ENCODE measurements around the gene ANKRD55.
"Not testable (repeated sequence)": the region's sequence is repeated elsewhere in the genome, so short reads cannot be mapped to it uniquely, and the experiment has no call there.

Gene ANKRD55

GRCh38 chr5:56142614-56143372 lies 90.3 kb downstream of the ANKRD55 start:
- no peak for FAIRE-seq

GRCh38 chr5:56142233-56142613 lies 90.9 kb downstream of the ANKRD55 start:
- FAIRE-seq, result no peak

- FAIRE-seq, result no peak
These were observed 93.1 kb downstream of the ANKRD55 start for GRCh38 chr5:56140073-56140472.

- FAIRE-seq, result no peak
These were observed 102.5 kb downstream of the ANKRD55 start for GRCh38 chr5:56130664-56131063.

GRCh38 chr5:56129288-56129687 lies 103.8 kb downstream of the ANKRD55 start:
- FAIRE-seq, result no peak

GRCh38 chr5:56128113-56128512 lies 105.0 kb downstream of the ANKRD55 start:
- FAIRE-seq, result no peak

GRCh38 chr5:56126487-56127179 lies 106.5 kb downstream of the ANKRD55 start:
- no peak for FAIRE-seq

- FAIRE-seq, result no peak
These were observed 109.4 kb downstream of the ANKRD55 start for GRCh38 chr5:56123531-56124243.

- not testable (repeated sequence) for FAIRE-seq
These were observed 110.7 kb downstream of the ANKRD55 start for GRCh38 chr5:56122360-56122985.

- FAIRE-seq, result no peak
These were observed 114.1 kb downstream of the ANKRD55 start for GRCh38 chr5:56119050-56119449.

GRCh38 chr5:56116599-56117141 lies 116.5 kb downstream of the ANKRD55 start:
- FAIRE-seq, result no peak

GRCh38 chr5:56115589-56115988 lies 117.5 kb downstream of the ANKRD55 start:
- no peak for FAIRE-seq

GRCh38 chr5:56112526-56113121 lies 120.5 kb downstream of the ANKRD55 start:
- no peak for FAIRE-seq

- FAIRE-seq, result no peak
These were observed 121.7 kb downstream of the ANKRD55 start for GRCh38 chr5:56111404-56111781.

GRCh38 chr5:56110646-56111403 lies 122.3 kb downstream of the ANKRD55 start:
- no peak for FAIRE-seq

- no peak for FAIRE-seq
These were observed 124.9 kb downstream of the ANKRD55 start for GRCh38 chr5:56108246-56108645.

GRCh38 chr5:56106837-56107236 lies 126.3 kb downstream of the ANKRD55 start:
- FAIRE-seq, result no peak

- FAIRE-seq, result no peak
These were observed 127.4 kb downstream of the ANKRD55 start for GRCh38 chr5:56105511-56106291.

- no peak for FAIRE-seq
These were observed 130.2 kb downstream of the ANKRD55 start for GRCh38 chr5:56102889-56103288.

- not testable (repeated sequence) for FAIRE-seq
These were observed 130.9 kb downstream of the ANKRD55 start for GRCh38 chr5:56102207-56102606.

GRCh38 chr5:56101180-56101579 lies 131.9 kb downstream of the ANKRD55 start:
- no peak for FAIRE-seq
